Measurements from ENCODE around the gene IL34.

IL34 gene

DNA sequence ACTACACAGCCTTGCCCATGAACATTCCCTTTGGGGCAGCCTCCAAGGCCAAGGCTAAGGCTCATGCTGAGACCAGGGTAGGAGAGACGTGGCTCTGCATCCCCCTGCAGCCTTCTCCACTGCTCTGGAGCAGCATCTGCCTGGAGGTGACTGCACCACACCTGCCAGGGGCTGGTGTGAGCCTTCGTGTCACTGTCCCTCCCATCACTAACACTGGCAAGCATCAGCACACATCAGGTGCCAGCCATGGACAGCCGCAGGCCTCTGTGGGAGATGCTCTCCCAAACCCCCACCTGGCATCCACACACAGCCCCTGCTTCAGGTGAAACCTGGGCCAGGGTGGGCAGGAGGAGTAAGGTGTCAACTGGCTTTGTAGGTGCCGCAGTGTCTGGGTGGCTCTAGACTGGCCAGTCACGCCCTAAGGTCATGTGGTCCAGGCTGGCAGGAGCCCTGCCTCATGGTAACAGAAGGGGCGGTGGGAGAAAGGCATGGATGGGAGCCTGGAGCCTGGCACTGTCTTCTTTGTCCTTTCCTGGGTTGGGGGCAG is 57.5 kb downstream of the IL34 start:
- no peak for DNase-seq

DNA sequence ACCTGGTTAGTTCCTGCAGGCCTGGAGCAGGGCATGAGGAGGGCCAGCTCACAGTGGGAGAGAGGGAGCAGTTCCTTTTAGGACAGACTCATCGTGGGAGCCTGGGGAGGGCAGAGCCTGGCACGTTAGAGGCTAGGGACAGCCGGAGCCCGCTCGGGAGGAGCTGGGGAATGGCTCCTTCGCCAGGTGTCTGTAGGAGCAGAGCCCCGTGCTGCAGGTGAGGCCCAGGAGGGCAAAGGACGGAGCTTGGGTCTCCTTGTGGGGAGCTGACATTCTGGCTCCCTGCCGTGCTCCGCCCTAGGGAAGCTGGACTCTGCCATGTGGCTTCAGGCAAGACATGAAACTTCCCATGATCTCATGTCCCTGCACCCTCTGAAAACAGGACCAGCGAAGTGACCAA is 58.2 kb downstream of the IL34 start:
- no peak for DNase-seq

- no peak for DNase-seq
Measured at GRCh38 chr16:70705056-70705455, 58.7 kb downstream of the IL34 start.

DNA sequence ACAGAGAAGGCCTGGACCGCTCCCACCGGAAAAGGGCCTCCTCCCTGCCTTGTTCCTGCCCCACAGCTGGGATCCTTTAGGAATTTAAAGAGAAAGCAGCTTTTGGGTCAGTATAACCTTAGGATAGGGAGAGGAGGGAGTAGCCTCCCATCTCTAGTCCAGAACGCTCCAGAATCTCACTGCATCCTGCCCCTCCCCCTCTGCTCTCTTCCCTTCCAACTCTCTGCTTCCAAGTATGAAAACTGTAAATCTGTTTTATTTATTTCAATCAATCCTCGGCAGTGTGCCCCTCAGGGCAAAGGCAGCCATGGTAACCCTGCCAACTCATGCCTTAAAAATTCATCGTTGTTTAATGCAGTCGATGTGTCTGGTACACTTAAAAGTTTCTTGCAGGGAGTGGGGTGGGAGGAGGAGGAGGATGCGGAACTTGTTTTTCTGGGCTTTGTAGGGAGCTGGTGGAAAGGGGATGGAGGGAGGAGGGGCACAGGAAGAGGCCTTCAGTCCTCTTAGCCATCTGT is 60.6 kb downstream of the IL34 start:
- DNase-seq: no peak

DNA sequence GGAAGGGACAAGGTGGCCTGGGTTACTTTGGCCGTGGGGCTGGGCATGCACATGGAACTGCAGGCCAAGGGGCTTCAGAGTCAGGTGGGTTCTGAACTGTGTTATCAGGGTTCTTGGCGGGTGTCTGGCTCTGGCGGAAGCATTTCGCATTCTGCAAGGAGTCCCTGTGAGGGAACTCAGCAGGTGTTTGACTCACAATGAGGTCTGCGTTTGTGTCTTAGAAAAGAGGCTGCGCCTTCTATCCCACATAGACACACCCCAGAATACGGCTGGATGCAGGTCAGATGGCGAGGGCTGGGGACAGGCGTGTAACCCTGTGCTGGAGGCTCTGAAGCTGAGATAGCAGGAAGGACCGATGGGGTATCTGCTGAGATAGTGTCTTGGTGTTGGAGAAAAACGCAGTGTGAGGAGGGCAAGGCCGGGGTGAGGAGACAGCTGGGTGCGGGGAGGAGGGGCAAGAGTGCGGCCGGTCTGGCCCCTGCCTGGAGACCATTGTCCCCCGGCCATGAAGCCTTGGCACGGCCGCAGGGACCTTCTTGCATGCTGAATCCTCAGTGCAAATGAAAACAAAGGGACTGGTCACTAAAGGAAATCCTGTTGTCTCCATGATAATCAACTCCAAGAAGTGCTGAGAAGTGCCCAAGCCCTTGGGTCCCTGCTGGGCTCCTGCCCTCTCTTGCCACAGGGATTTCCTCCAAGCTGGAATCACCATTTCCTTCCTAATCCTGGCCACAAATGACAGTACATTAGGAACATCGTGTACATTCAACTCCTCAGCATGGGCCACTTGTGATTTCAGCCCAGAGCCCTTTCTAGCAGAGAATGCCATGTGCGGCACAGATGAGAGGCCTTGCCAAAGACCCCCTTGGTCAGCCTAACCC is 62.2 kb downstream of the IL34 start:
- DNase-seq: no peak

DNA sequence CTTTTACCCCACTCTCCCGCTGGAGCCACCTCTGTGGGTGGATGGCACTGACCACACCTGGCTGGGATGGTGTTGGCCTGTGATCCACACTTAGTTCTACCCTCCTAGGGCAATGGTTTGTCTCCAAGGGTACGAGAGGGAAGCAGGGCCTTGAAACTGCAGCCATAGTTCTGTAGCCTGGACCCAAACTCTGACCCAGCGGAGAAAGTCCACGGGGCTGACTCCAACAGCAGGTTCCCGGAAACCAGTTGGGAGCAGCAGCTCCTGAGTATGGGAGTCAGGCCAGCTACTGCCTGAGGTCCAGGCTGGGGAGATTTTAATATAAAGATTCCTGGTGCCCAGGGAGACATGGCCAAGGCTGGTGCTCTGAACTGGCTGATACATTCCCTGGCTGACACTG is 63.1 kb downstream of the IL34 start:
- no peak for DNase-seq

- DNase-seq: no peak
Measured at GRCh38 chr16:70709942-70710341, 63.6 kb downstream of the IL34 start.
